BLaER1 (cell line): Measurements from ENCODE around the gene PPFIBP2.

Experiments
- H3K27ac ChIP-seq: shearing (Covaris generic); formaldehyde crosslinking; 2 replicates; pipeline ENCODE4 v1.8.1; 2022
- H3K27me3 ChIP-seq: shearing (Covaris generic); formaldehyde crosslinking; 2 replicates; pipeline ENCODE4 v1.8.1; 2022
- H3K36me3 ChIP-seq: shearing (Covaris generic); formaldehyde crosslinking; 2 replicates; pipeline ENCODE4 v1.8.1; 2022
- H3K4me1 ChIP-seq: shearing (Covaris generic); formaldehyde crosslinking; 2 replicates; pipeline ENCODE4 v1.8.1; 2022
- H3K4me2 ChIP-seq: shearing (Covaris generic); formaldehyde crosslinking; 2 replicates; pipeline ENCODE4 v1.8.1; 2022
- H3K4me3 ChIP-seq: shearing (Covaris generic); formaldehyde crosslinking; 2 replicates; pipeline ENCODE4 v1.8.1; 2022
- H3K9ac ChIP-seq: shearing (Covaris generic); formaldehyde crosslinking; 2 replicates; pipeline ENCODE4 v1.8.1; 2022
- H3K9me3 ChIP-seq: shearing (Covaris generic); formaldehyde crosslinking; 2 replicates; pipeline ENCODE4 v1.8.1; 2022
- H4K20me1 ChIP-seq: shearing (Covaris generic); formaldehyde crosslinking; 2 replicates; pipeline ENCODE4 v1.8.1; 2022
- Cebpa-rat ChIP-seq: shearing (Covaris generic); IDR thresholded peaks from 2 replicates; pipeline ENCODE4 v1.8.1; 2022

PPFIBP2 gene

DNA sequence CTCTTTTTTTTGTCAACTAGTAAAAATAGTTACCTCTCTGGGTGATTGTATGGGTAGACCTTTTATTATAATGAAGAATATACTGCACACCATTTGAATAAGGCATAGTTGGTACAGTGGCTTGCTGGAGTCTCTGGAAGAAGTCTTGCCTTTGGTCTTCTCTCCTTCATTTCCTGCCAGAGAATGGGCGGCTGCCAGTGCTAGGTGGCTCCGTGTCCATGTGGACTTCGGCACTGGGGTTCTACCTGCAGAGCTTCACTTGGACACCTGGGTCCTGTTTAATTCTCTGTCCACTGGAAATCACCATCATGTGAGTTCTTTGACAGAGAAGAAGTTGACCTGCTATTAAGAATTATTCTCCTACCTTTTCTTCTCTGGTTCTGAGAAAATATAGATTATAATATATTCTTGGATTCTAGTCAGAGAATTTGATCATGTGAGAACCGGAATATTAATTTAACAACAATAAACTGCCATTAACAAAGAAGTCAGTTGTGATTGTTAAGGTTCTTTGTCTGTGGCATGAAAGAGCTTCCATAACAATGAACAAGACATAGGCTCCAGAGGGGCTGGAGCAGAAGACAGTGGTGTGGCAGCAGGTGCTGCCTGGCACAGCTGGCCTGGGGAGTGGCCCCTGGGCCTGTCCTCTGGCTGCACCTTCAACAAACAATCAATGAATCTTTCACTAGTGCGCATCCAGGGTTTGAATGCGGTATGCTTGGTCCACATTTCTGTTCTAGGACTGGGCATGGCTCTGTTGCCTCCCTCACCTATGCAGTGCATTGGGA is 77.5 kb downstream of the PPFIBP2 start:
- TF ChIP-seq Cebpa-rat, result no peak

DNA sequence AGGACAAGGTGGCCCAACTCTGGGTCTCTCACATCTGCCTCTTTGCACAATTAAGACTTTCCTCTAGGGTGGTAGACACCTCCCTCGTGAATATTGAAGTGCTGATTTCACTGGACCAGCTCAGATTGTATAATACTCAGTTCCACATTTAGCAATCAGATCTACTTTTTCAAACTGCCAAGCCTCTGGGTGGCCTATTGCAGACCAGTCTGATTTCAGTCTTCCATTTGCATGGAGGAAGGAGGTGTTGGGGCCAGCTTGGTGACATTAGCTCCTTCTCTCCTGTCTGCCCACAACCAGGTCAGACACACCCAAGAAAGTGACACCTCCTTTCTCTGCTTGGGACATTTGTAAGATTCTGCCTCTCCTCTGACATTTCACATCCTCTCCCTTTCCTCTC is 78.2 kb downstream of the PPFIBP2 start:
- no peak overlapping the region for H3K4me2 ChIP-seq
- H3K4me1 ChIP-seq, result no peaks in the 10 kb centered on the region
- no peak overlapping the region for H3K9ac ChIP-seq
- no peaks in the 10 kb centered on the region for H3K9me3 ChIP-seq
- no peak overlapping the region for H3K4me3 ChIP-seq
- H3K27me3 ChIP-seq, result 0 out of 2 replicates have a peak, but pooled peaks cover 7% of the 10 kb centered on the region
- H3K36me3 ChIP-seq, result no peaks in the 10 kb centered on the region; the same call in 1 of the 2 replicates
- H3K27ac ChIP-seq, result no peak overlapping the region
- no peak for TF ChIP-seq Cebpa-rat
- peaks cover 66% of the 10 kb centered on the region for H4K20me1 ChIP-seq

More for the DNA sequence above, 77.5 kb downstream of the PPFIBP2 start:
- no peak overlapping the region for H3K27ac ChIP-seq
- no peaks in the 10 kb centered on the region for H3K9me3 ChIP-seq
- peaks cover 72% of the 10 kb centered on the region for H4K20me1 ChIP-seq
- H3K4me1 ChIP-seq, result no peaks in the 10 kb centered on the region
- H3K9ac ChIP-seq, result no peak overlapping the region
- no peak overlapping the region for H3K4me3 ChIP-seq
- 0 out of 2 replicates have a peak, but pooled peaks cover 11% of the 10 kb centered on the region for H3K27me3 ChIP-seq
- H3K36me3 ChIP-seq, result no peaks in the 10 kb centered on the region; the same call in 1 of the 2 replicates
- H3K4me2 ChIP-seq, result no peak overlapping the region

DNA sequence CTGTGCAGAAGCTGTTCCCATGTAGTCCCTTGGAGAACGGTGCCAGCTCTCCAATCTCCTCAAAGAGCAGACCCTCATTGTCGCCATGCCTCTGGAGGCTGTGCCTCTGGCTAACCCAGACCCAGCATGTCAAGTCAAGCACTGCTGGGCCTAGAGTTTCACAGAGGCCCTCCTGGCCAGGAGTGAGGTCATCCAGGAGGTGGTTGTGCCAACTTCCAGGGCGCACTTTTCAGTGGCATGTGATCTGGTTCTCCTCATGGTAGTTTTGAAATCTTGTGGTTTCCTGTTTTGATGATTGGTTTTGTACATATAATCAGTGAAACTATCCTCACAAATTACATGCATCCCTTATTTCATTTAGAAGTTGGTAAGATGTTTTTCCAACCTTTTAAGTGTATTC is 78.9 kb downstream of the PPFIBP2 start:
- H3K4me1 ChIP-seq, result no peaks in the 10 kb centered on the region
- H3K9ac ChIP-seq, result no peak overlapping the region
- no peak overlapping the region for H3K4me3 ChIP-seq
- H3K36me3 ChIP-seq, result peaks cover 6% of the 10 kb centered on the region; the same call in 1 of the 2 replicates
- H3K4me2 ChIP-seq, result peak overlapping the region; percentile 39
- TF ChIP-seq Cebpa-rat, result no peak
- H3K9me3 ChIP-seq, result no peaks in the 10 kb centered on the region
- H4K20me1 ChIP-seq, result peaks cover 64% of the 10 kb centered on the region
- no peaks in the 10 kb centered on the region for H3K27me3 ChIP-seq
- H3K27ac ChIP-seq, result no peak overlapping the region

DNA sequence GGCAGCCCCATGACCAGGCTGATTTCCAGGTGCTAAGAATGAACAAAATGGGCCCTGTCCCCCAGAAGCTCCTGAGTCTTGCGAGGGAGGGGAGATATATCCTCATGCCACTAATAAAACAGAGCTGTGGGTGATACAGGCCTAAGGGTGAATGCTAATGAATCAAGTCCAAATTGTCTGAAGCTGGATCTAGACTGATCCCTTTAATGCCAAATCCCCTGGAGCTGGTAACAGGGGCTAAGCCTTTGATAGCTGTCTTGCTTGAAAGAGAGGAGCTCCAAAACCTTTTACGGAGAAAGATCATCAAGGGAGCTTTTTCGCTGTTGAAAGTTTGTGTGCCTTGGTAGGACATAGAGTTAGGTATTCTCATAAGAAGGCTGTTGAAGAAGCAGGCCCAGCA is 79.7 kb downstream of the PPFIBP2 start:
- Histone ChIP-seq H3K9ac (no peak overlapping the region), H3K4me1 (no peaks in the 10 kb centered on the region), H3K4me3 (no peak overlapping the region)

DNA sequence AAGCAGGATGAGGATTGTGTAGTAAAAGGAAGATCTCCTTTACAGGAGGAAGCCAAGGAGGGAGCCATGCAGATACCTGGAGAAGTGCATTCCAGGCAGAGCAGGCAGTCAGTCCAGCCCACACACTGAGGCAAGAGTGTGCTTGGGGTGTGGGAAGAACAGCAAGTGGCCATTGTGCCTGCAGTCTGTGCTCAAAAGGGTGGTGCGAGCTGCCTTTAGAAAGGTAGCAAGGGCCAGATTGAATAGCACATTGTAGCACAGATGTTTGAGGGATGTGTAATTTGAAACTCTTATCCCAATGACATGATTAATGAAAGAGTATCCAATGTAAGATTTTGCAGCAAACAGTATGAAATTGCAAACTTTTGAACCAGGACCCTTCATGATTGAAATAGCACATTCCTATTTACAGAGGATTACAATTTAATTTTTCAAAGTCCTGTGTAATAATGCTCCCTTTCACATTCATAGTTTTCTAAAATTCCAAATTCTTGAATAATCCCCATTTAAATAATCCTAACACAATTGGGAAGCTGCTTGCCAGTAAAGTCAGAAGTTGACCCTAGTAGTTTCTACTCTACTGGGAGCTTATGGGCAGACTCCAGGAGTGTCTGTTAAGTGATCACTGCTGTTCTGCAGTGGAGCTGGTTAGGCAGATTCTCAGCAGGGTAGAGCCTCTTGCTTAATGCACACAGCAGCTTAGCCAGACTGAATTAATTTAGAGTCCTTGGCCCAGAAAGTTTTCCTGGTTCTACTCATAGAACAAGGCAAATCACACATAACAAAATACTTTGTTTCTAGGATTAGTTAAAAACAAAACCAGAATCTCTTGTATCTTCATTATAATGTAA is 81.4 kb downstream of the PPFIBP2 start:
- peaks cover 40% of the 10 kb centered on the region for H4K20me1 ChIP-seq
- H3K9ac ChIP-seq, result no peak overlapping the region
- peaks cover 7% of the 10 kb centered on the region; the same call in 1 of the 2 replicates for H3K36me3 ChIP-seq
- no peaks in the 10 kb centered on the region for H3K9me3 ChIP-seq
- H3K27ac ChIP-seq, result no peak overlapping the region
- no peak overlapping the region for H3K4me2 ChIP-seq
- no peak for TF ChIP-seq Cebpa-rat
- no peaks in the 10 kb centered on the region for H3K4me1 ChIP-seq
- no peaks in the 10 kb centered on the region for H3K27me3 ChIP-seq
- H3K4me3 ChIP-seq, result no peak overlapping the region

More for the DNA sequence above, 79.7 kb downstream of the PPFIBP2 start:
- Histone ChIP-seq H3K27ac (no peak overlapping the region), H3K4me2 (no peak overlapping the region), H3K27me3 (no peaks in the 10 kb centered on the region), H4K20me1 (peaks cover 58% of the 10 kb centered on the region), H3K9me3 (no peaks in the 10 kb centered on the region), H3K36me3 (peaks cover 7% of the 10 kb centered on the region; the same call in 1 of the 2 replicates)
- TF ChIP-seq Cebpa-rat, result no peak

DNA sequence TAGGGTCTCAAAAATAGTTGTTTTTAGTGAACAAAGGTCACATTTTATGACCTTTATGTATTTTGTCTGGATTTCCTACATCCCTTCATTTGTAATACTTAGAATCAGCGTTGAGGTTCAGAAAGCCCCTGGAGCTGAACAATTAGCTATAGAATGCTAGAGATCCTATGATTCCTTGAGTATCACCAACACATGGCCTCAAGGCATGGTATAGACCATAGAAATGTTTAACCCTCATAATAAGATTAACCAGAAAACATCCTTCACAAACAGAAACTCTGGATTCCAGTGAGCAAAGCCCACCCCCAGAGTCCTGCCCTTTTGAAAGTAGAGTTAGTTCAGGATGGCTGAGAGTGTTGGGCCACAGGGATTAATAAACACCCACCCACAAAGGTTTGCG is 82.2 kb downstream of the PPFIBP2 start:
- Histone ChIP-seq H3K4me1 (no peaks in the 10 kb centered on the region), H3K4me3 (no peak overlapping the region)
- TF ChIP-seq Cebpa-rat, result no peak

DNA sequence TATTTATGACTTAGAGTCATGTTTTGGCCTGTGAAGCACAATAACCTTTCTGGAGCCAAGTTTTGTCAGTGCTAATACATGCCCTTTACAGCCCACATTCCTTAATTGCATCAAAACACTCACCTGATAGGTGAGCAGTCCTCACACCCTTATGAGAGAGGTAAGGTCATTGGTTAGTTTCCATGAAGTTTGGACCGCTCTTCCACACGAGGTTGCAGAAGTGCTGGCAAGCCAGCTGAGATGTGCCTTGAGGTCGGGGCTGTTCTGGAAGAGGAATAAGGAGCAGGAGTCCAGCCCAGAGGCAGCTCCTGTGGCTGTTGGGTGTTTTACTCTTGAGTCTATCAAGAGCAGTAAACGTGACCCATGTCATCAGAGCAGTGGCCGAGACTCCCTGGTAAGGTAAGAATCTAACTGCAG is 83.2 kb downstream of the PPFIBP2 start:
- Histone ChIP-seq H3K9ac (no peak overlapping the region), H4K20me1 (peaks cover 23% of the 10 kb centered on the region), H3K36me3 (peaks cover 7% of the 10 kb centered on the region; the same call in 1 of the 2 replicates), H3K27me3 (no peaks in the 10 kb centered on the region), H3K4me3 (no peak overlapping the region), H3K4me2 (no peak overlapping the region), H3K27ac (no peak overlapping the region), H3K4me1 (no peaks in the 10 kb centered on the region), H3K9me3 (no peaks in the 10 kb centered on the region)
- TF ChIP-seq Cebpa-rat, result no peak

More for the DNA sequence above, 82.2 kb downstream of the PPFIBP2 start:
- Histone ChIP-seq H4K20me1 (peaks cover 33% of the 10 kb centered on the region), H3K27me3 (no peaks in the 10 kb centered on the region), H3K27ac (no peak overlapping the region), H3K9me3 (no peaks in the 10 kb centered on the region), H3K36me3 (peaks cover 7% of the 10 kb centered on the region; the same call in 1 of the 2 replicates), H3K9ac (no peak overlapping the region), H3K4me2 (no peak overlapping the region)

DNA sequence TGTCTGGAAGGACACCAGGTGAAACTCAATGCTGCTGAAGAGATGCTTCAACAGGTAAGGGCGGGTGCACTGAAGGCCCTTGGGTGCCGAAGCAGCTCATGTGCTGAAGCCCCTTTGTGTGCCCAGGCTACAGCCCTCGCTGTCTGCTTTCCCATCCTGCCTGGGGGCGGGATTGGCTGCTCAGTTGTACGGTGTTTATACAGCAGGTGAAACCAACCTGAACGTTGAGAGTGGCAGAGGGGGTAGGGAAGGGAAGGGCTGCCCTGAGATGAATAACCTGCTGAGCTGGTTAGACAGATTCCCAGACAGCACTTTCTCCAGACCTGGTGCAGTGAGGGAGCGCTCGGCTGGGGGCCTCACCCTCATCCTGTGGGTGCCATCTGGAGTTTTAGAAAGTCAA is 83.8 kb downstream of the PPFIBP2 start:
- Histone ChIP-seq H3K36me3 (peaks cover 7% of the 10 kb centered on the region; the same call in 1 of the 2 replicates), H3K27me3 (no peaks in the 10 kb centered on the region), H3K9me3 (no peaks in the 10 kb centered on the region), H3K27ac (no peak overlapping the region), H3K4me2 (no peak overlapping the region), H3K9ac (no peak overlapping the region), H3K4me1 (no peaks in the 10 kb centered on the region), H3K4me3 (no peak overlapping the region), H4K20me1 (peaks cover 16% of the 10 kb centered on the region)
- TF ChIP-seq Cebpa-rat, result no peak

DNA sequence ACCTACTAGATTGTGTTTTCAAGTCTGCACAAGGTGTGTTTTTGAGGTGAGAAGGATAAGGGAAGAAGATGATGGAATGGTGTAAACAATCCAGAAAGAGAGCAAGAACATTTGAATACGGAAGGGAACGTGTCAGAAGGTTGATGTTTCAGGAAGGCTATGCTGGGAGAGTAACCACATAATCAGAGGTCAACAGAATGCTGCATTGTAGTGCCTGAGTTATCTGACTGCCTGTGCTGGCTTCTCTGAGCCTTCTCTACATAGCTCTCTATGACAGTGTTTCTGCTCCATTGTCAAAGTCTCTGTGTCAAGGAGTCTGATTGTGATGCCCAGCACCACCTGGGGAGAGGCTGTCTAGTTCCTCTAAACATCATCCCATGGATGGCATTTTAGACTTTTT is 85.4 kb downstream of the PPFIBP2 start:
- Histone ChIP-seq H3K4me2 (no peak overlapping the region), H3K27ac (no peak overlapping the region), H3K4me3 (no peak overlapping the region), H3K9ac (no peak overlapping the region), H4K20me1 (peaks cover 13% of the 10 kb centered on the region; the same call in 1 of the 2 replicates), H3K36me3 (peaks cover 7% of the 10 kb centered on the region; the same call in 1 of the 2 replicates), H3K4me1 (no peaks in the 10 kb centered on the region), H3K9me3 (no peaks in the 10 kb centered on the region), H3K27me3 (no peaks in the 10 kb centered on the region)
- no peak for TF ChIP-seq Cebpa-rat
